GM12892 (cell line): ENCODE results near the gene NOL8.

Source experiments
- DNase-seq: peaks from one replicate; pipeline ENCODE4 v3.0.0; 2011; ENCODE audit not compliant: insufficient read length
- FAIRE-seq: peaks from 2 replicates; lab custom pipeline; 2011; peaks lifted over from hg19 to GRCh38; lab: Jason Lieb, UNC
- POLR2A ChIP-seq: IDR thresholded peaks from 2 replicates; pipeline ENCODE4 v1.6.1; 2011; ENCODE audit warnings: low read depth, low read length, control low read depth
- POLR2AphosphoS5 ChIP-seq: IDR thresholded peaks from 2 replicates; pipeline ENCODE4 v1.6.1; 2011; ENCODE audit warnings: low read depth, low read length, control low read depth
- TAF1 ChIP-seq: IDR thresholded peaks from 2 replicates; pipeline ENCODE4 v1.6.1; 2011; ENCODE audit warnings: low read depth, mild to moderate bottlenecking, control low read depth, low read length, borderline replicate concordance

The NOL8 gene

DNA sequence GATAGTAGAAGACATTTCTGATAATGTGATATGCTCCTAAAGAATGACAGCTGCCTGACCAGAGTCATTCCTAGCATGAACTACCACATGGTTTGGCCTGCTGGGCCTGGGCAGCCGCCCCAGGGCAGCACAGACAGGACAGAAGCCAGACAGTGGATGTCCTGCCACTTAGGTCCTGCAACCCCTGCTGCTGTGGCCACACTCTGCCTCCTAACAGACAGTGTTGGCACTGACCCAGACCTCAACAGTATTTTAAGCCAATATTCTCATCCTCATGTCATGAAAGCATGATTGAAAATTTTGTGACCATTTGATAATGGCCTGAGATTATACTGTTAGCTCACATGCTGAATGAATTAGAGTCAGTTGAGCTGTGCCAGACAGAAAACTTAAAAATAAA is 16.4 kb upstream of the NOL8 start:
- TF ChIP-seq POLR2A (no peak), POLR2AphosphoS5 (no peak), TAF1 (no peak)
- FAIRE-seq = no peak
- DNase-seq = no peak

DNA sequence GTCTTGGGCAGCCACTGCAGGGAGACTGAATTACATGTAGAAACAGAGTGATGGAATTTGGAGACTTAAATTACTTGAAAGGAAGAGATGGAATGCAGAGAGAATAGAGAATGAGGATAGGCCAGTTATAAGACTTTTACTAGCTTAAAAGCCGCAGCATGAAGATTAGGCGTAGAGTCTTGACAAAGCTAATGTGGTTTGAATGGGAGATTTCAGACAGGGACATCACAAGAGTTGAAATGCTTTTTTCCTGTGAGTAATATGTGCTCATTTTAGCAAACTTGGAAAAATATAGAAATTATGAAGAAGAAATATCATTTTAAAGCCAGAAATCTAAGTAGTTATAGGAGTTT is 8.1 kb upstream of the NOL8 start:
- FAIRE-seq (no peak), DNase-seq (no peak)
- no peak for TF ChIP-seq POLR2A
- no peak for TF ChIP-seq TAF1
- TF ChIP-seq POLR2AphosphoS5 = no peak

DNA sequence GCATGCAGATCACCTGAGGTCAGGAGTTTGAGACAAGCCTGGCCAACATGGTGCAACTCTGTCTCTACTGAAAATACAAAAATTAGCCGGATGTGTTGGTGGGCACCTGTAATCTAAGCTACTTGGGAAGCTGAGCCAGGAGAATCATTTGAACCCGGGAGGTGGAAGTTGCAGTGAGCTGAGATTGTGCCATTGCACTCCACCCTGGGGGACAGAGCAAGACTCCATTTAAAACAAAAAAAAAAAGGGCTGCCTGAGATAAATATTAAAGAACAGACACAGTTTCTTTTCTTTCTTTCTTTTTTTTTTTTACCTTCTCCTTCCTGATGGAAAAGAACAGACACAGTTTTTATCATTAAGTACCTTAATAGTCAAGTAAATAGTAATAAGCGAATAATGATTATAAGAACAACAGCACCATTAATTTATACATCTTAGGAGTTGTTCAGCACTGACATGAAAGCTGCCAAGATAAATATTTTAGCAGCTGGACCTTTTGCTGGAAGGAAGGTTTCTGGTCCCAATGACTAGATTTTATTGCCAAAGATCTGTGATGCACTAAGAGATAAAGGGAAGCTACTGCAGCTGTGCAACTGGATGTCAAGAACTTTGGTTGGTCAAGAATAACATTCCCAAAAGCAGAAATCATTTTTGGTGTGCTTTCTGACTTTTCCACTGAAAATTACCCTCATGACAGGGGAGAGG is 7.6 kb upstream of the NOL8 start:
- DNase-seq (no peak), FAIRE-seq (no peak)
- TF ChIP-seq TAF1 = no peak
- TF ChIP-seq POLR2A = no peak
- no peak for TF ChIP-seq POLR2AphosphoS5

DNA sequence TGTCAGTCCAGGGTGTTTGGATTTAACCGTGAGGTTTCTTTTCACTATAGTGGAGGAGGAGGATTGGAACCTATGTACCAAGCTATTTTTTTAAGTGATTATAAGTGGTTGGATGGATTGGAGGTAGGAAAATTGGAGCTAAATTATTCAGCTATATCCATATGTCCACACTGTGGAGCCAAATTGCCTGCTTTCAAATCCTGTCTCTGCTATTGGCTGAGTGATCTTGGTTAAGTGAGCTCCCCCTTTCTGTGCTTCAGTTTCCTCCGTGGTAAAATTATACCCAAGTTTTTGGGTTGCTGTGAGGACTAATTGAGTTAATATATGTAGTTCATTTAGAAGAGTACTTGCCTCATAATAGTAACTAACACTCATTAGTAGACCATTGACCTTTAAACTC is 3.1 kb upstream of the NOL8 start:
- TF ChIP-seq POLR2A (no peak), TAF1 (no peak), POLR2AphosphoS5 (no peak)
- DNase-seq (no peak), FAIRE-seq (no peak)

DNA sequence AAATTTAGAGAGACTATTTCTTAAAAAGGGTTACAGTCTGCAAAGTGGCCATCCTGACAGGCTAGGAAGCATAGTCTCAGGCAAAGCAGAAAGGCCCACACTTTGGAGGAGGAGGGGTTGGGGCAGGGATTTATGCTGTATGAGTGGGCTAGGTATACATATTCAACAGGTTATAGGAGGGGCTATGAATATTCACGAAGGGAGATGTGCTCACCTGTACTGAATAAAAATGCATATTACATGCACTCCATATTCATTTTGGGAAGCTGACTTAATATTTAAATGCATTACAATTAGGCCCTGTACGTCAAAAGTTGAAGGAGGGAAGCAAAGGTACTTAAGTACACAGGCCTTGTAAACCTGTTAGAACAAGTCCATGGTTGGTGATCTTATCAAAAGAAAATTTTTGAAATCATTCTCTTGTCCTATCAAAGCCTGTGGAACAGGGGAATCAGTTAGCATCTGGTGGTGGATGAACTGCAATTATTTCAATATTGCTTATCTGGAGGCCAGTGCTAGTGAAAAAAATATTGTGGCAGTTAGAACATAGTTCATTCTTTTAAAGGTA is 2.2 kb upstream of the NOL8 start:
- no peak for DNase-seq
- FAIRE-seq = no peak
- TF ChIP-seq POLR2AphosphoS5 (no peak), POLR2A (no peak), TAF1 (no peak)

DNA sequence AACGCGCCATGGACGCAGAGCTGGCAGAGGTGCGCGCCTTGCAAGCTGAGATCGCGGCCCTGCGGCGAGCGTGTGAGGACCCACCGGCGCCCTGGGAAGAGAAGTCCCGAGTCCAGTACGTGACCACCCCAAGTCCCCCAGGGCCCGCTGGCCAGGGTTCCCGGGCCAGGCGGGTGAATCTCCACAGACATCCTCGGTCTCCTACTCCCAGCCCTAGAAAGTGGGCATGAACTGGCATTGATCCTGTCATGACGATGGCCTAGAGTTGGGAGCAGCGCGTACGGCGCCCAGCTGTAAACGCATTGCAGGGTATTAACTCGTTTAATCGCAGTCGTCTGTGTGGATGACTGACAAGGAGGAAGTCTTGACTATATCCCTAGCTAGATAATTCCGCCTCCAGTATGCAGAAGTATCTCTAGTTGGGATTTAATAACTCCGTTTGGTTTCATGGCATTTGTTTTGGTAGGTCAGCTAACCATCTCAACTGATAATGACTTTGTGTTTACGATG is 896 bp upstream of the NOL8 start:
- DNase-seq (no peak), FAIRE-seq (no peak)
- TF ChIP-seq POLR2A (peak; percentile 82), TAF1 (no peak), POLR2AphosphoS5 (0 out of 2 replicates have a peak, but pooled peaks have one; percentile 73)

DNA sequence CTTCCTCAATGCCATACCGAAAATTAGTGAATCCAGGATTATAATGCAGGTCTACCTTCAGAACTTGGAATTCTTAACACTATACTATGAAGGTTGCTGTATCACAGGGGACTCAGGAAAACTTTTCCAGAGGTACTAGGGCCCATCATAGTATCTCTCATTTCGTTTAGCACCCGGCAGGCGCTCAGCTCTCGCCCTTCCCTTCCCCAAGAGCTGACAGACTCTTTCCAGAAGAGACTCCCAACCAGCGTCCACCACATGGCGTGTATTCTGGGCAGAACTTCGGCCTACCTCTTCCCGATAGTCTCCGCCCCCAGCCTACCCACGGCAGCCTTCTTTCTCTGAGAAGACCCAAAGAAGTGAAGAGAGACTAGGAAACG is 271 bp downstream of the NOL8 start:
- DNase-seq (peak; percentile 6), FAIRE-seq (no peak)

DNA sequence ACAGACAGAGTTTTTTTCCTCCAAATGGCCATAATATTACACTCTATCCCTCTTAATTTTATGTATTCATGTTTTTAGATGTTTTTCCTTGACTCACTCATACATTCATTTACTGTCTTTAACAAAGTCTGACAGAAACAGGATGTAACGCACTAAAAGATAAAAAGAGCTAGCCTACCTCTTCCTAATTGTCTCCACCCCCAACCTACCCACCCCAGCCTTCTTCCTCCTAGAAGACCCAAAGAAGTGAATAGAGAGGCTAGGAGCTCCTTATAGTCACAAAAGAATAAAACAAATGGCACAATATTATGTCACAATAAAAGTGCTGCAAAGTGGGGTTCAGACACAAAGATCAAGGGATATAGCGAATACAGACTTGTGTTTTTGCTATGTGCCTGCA is 719 bp downstream of the NOL8 start:
- DNase-seq = no peak
- FAIRE-seq = no peak
- TF ChIP-seq POLR2A = no peak
- TF ChIP-seq POLR2AphosphoS5 = no peak
- no peak for TF ChIP-seq TAF1

More for the DNA sequence above, 271 bp downstream of the NOL8 start:
- TF ChIP-seq POLR2A (no peak), TAF1 (no peak), POLR2AphosphoS5 (no peak)

DNA sequence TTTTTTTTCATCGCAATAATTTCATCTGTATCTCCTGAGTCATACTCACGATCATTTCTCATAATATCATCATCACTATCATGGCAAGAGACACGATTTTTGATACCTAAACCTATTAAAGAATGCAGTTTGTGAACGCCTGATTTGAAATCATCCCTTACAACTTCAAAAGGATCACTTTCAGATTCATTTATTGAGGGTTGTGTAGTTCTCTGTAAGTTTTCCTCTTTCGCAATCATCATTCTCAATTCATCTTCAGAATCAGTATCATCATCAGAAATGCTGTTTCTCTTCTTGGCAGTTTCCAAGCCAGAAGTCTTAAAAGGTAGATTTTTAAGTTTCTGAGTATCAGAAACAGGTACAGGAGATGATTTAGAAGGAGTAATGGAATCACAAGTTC is 9.7 kb downstream of the NOL8 start:
- FAIRE-seq (no peak), DNase-seq (no peak)
- no peak for TF ChIP-seq TAF1
- TF ChIP-seq POLR2A = no peak
- no peak for TF ChIP-seq POLR2AphosphoS5

DNA sequence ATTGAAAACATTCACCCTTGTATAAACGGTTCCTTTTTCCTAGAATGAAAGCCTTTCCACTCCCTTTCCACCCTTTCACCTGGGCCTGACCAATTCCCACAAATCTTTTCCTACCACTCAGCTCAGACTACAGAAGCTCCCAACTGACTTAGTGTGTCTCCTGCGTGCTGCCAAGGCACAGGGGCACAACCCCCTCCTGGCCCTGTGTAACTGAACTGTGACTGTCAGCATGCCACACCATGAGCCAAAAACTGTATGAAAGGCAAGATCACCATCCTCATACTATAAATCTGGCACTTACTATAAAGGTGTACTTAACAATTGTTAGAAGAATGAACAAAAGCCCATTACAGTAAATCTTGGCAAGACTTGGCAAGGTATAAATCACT is 11.5 kb downstream of the NOL8 start:
- TF ChIP-seq POLR2AphosphoS5 = no peak
- TF ChIP-seq POLR2A = no peak
- TF ChIP-seq TAF1 = no peak
- no peak for FAIRE-seq
- DNase-seq = no peak

DNA sequence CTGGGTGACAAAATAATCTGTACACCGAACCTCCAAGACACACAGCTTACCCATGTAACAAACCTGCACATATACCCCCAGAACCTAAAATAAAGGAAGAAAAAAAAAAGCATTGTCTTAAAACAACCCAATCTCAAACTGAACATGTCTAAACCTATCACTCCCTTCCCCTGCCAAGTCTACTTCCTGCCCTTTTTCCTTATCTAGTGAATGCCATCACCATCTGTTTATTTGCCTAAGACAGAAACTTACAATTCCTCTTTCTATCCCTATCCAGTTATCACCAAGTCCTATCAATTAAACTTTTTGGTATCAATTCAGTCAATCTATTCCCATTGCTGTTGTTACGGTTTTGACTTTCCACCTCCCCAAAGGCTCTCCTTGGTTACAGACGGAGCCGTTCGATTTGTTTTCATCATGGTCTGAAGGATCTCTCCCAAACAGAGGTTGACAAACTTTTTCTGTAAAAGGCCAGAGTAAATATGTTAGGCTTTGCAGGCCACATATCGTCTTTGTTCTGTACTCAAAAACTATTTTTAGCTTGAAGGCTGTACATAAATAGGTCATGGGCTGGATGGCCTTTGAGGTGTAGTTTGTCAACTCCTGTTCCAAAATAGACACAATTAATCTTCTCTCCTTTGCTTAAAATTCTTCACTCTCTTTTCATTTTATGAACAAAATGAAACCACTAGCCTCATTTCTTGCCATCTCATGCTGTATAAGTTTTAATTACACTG is 12.1 kb downstream of the NOL8 start:
- TF ChIP-seq POLR2AphosphoS5 (no peak), POLR2A (no peak), TAF1 (no peak)
- FAIRE-seq = no peak
- DNase-seq = no peak

DNA sequence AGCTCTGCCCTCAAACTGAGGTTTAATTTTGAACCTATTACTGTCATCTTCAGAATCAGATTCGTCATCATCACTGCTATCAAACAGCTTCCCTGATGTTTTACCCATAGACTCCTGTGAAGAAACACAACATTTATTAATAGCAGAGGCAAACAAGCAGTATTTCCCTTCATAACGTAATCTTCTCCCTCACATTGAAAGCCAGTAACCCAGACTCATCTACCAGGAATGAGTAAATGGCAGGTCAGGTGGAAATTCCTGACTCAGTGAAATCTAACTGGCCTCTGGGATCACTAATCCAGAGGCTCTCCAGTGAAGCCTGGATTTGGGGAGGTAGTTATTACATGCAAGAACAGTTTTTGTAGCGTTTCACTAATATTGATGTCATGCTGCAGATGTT is 14.6 kb downstream of the NOL8 start:
- TF ChIP-seq POLR2AphosphoS5 (no peak), POLR2A (no peak)
- FAIRE-seq (no peak), DNase-seq (no peak)
